Right renal pelvis (tissue), 4 donors: ENCODE measurements around the gene KRTAP12-1. TPM values are rescaled to one million over a fixed set of nuclear protein-coding genes. Genes with fewer than 3 reads are reported as not detected.
A peak's percentile ranks its signal among the peaks of the same experiment; 100 is the strongest.

Source experiments
- DNase-seq, 4 donors: peaks; one replicate each; pipeline ENCODE4 v3.0.0-alpha.2; 2013; ENCODE audit warnings: low read depth in 4 of 4, low spot score in 3 of 4, missing footprints in 1 of 4
- polyA plus RNA-seq, 4 donors: library from polyadenylated mRNA; unstranded; fragments of 120-200 nt; gene quantifications; one replicate each; pipeline ENCODE4 v1.2.1, GENCODE V29; 2013; ENCODE audit not compliant: insufficient read length in 4 of 4

KRTAP12-1 gene, protein sequence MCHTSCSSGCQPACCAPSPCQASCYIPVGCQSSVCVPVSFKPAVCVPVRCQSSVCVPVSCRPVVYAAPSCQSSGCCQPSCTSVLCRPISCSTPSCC
- polyA plus RNA-seq: not detected

DNA sequence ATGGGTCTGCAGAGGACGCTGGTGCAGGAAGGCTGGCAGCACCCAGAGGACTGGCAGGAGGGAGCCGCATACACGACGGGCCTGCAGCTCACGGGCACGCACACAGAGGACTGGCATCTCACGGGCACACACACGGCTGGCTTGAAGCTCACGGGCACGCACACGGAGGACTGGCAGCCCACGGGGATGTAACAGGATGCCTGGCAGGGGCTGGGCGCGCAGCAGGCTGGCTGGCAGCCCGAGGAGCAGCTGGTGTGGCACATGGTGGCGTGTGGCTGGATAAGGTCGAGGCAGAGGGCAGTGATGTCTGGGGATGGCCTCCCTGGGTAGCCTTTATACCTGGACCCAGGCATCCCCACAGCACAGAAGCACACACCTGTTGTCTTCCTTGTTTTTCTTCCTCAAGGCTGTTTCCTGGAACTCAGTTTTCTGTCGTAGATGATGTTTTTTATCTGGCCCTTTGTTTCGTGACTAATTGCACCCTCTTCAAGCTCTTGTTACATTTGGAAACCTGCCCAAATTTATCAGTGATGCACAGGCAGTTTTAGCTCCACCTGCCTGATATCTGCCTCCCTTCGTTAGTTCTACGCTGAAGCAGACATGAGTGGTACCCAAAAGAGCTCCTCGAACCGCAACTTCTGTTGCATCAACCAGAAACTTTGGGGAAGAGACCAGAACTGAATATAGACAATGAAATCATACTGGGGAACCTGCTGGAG, at the start of gene KRTAP12-1:
KRTAP12-1 (minus strand) TSS at position 303 of the 719 bp plus-strand sequence; CDS start at position 263, 40 bp downstream.
- no peak for DNase-seq

DNA sequence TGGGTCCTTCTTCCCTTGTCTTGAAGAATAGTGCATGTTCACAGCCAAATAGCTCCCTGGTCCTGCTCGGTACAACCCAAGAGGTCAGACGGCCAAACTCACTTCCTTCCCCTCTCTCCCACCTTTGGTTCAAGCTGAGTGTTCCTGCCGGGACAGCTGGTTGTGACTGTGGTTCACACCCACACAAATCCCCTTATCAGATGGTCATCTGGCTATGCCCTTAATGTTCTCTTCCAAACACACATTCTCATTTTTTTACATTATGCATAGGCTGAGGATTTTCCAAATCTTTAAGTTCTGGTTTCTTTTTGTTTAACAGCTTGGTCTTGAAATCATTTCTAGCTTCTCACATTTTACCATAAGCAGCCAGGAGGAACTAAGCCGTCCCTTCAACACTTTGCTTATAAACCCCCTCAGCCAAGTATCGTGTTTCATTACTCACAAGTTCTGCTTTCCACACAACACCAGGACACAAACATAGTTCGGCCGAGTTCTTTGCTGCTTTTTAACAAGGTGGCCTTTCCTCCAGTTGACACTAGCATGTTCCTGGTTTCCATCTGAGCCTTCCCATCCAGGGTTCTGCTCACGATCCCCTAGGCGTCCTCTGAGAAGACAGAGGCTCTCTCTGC, 49.1 kb upstream of the KRTAP12-1 start:
- no peak for DNase-seq

DNA sequence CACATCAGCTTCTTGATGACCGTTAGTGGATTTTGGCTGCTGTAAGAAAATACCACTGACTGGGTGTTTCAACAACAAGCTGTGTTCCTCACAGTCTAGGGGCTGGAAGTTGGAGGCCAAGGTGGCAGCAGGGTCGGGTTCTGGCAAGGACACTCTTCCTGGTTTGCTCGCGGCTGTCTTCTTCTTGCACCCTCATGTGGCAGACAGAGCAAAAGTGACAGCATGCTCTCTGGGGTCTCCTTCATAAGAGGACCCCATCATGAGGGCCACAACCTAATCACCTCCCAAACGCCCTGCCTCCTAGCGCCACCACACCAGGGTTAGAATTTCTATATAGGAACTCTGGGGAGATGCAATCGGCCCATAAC, 48.0 kb upstream of the KRTAP12-1 start:
- DNase-seq: no peak

DNA sequence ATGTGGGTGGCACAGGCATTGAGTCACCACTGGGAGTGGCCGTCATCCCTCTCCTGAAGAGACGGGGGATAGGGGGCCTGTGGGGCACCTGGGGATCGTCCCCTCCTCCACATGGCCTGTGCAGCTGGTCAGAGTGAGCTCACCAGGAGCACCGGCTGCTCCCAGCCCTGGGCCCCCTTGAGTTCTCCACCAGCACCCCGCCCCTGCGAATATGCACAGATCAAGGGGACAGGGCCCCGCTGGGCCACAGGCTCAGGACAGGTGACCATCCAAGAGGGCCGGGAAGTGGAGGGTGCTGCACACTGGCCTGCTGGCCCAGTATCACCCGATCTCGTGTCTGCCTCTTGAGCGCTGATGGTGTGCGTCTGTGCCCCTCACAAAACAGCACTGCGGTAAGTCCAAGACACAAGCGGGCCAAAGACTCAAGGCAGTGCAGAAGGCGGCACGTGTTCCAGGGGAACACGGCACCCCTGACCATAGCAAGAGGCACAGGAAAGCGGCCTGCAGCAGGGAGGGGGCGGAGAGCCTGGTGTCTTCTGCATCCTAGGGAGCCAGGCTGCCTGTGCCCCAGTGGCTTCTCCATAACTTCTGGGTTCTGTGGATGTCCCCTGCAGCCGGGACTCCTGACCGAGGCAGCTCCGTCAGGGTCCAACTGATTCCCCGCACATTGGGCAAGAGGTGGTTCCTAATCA, 47.5 kb upstream of the KRTAP12-1 start:
- no peak for DNase-seq

DNA sequence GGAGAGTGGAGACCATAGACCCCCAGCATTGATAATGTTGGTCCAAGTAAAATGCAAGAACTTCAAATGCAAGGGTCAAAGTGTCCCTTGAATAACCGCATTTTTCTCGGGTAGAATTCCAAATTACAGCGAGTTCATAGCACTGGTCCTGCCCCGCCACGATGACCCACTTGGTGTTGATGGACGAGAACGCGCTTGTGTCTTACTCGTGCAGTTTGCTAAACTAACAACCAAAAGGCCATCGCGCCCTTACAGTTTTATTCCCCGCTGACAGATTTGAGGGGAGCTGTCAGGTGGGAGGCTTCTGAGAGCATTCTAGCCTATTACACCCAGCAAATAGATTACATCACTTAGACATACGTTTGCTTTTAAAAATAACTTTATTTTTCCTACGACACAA, 46.8 kb upstream of the KRTAP12-1 start:
- no peak for DNase-seq

DNA sequence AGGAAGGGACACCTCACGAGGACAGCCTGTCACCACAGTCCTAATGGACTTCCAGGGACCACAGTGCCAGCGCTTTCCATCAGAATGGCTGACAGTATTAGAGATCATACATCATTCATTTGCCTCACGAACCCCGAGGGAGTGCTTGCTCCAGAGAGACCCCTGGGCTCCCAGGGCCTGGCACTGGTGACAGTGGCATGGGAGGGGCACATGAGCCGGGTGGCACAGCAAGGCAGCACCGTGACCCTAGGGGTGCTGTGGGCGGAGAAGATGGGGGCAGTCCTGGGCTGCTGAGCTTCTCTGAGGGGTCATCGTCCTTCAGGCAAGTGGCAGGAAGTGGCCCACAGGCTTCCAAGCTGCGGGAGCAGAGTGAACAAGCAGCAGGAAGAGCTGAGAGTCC, 45.8 kb upstream of the KRTAP12-1 start:
- no peak for DNase-seq

DNA sequence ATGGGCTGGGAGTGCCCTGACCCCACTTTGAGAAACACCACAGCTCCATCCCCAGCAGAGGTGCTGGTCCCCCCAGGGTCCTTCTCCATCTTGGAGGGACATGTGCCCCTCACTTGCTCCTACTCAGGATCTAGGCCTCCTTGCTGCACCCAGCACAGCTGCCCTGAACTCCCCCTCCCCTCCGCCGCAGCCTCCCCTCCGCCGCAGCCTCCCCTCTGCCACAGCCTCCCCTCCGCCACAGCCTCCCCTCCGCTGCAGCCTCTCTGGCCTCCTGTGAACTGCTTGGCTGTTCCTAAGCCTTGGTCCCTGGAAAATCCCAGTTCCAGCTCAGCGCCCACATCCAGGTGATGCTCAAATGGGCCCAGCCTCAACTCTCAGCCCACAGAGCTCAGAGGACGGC, 45.4 kb upstream of the KRTAP12-1 start:
- no peak for DNase-seq

DNA sequence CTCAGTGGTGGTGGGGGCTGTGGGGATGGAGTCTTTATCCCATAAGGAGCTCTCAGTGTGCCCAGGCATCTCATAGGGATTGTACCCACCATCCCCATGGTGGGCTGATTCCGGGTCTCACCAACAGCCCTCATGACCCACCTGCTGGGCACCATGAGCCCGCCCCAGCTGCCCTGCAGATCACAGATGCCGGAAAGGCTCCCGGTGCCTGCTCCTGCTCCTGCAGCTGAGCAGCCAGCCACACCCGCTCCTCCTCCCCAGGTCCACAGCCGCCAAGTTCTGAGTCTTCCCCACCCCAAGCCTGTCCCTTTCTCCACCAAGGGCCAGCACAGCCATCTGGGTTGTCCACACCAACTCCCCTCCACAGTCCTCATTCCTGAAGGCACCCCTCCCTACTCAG, 44.9 kb upstream of the KRTAP12-1 start:
- DNase-seq: no peak

DNA sequence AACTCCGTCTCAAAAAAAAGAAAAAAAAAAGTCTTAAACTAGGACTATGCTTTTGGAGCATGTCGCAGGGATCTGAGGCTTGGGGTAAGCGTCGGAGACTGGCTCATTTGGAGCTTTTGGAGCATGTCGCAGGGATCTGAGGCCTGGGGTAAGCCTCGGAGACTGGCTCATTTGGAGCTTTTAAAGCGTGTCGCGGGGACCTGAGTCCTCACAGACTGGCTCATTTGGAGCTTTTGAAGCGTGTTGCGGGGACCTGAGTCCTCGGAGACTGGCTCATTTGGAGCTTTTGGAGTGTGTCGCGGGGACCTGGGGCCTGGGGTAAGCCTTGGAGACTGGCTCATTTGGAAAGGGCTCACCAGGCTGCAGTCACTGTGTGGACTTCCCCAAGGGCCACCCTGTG, 43.0 kb upstream of the KRTAP12-1 start:
- DNase-seq: no peak

DNA sequence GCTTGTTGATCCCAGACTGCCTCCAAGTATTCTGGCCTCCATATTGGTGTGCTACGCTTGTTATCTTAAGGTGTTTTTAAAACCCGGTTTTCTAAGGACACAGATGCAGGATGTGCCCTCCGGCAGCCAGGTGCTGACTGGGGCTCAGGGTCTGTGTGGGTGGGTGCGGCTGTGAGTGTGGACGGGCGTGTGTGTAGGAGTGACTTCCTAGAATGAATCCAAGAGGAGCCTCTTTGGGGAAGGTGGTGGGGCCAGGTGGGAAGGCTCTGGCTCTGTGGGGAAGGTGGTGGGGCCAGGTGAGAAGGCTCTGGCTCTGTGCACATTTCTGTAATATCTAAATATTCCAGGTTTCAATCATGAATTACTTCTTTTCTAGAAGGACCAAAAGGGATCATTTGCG, 42.2 kb upstream of the KRTAP12-1 start:
- no peak for DNase-seq

DNA sequence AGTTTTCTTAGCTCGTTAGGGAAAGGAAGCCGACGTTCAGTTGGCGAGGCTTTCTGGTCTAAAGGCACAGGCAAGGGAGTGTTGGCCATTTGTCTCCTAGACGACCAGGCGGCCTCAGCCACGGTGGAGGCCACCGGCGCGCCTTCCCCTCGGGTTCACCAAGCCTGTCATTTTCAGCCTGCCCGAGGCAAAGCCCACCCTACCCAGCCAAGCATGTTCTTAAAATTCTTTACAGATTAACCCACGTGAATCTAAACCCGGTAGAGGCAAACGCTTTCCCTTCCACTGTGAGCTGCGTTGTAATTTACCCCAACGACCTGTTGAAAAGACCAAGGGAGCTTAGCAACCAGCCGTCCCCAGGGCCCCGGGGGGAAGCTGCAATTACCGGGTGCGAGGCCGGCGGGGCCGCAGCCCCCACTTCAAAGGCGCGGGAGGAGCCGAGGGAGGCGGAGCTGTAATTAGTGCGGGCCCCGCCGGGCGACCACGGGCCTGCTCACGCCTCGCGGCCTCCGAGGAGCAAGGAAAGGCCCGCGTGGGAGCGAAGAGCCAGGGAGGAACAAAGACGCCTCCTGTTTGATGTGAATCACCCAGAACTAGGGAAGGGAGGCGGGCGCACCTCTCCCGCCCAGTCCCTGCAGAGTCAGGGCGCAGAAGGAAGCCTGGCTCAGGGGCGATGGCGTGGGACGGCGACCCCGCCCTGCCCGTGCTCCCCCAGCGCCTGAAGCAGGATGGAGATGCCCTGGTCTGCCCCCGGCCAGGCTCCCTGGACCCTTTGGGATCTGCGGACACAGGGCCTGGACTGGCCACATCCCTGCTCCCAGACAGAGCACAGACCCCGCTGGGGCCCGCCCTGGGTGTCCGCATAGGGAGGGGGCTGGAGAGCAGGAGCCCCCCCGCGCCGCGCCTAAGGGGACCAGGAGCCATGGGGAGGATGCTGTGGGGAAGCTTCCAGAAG, 41.5 kb upstream of the KRTAP12-1 start:
- DNase-seq: peak in 3 of 4 donors; percentile 46 to 61 (median 57)

DNA sequence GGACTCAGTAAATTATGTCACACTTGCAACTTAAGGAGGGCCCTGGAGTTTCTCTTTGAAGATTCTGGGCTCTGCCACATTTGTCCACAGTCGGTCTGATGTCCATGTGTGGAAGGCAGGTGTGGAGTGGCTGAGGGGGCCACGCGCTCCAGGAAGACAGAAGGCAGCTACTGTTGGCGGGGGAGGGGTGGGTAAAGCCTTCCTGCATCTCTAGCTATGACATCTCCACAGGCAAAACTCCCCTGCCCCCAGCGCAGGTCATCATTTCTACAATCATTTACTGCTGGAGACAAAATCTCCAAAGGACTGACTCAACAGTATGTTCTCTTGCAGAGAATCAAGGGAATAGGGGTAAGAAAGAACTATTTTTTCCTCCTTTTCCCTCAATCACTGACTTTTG, 40.8 kb upstream of the KRTAP12-1 start:
- DNase-seq: no peak

DNA sequence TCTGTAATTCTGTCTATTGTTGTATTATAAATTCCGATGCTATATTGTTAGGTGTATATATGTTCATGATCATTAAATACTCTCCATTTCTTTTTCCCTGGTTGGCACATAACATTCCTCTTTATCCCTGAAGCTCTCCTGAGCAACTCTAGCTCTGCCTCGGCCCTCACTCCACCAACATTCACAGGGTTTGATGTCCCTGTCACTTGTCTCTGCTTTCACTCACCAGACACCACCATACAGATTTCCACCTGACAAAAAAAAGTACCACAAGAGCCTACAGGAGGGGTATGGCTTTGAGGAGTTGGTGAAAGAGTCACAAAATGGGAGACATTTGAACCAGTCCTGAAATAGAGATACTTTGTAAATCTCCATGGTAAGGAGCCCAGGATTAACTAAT, 38.2 kb upstream of the KRTAP12-1 start:
- DNase-seq: no peak

DNA sequence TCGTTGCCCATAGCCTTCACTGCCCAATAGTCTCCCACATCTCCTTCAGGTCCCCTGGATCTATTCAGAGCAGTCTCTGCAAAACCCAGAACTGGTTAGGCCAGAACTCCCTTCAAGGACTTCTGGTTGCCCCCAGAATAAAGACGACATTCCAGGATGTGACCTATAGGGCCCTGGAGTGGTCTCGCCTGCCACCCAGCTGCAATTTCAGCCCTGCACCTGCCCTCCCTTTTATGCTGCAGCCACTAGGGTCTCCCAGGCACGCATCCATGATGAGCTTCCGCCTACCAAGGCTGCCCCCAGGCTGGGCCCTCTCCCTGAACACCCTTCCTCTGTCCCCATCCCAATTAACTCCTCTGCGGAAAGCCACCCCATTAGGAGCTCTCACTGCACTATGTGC, 36.6 kb upstream of the KRTAP12-1 start:
- DNase-seq: no peak

DNA sequence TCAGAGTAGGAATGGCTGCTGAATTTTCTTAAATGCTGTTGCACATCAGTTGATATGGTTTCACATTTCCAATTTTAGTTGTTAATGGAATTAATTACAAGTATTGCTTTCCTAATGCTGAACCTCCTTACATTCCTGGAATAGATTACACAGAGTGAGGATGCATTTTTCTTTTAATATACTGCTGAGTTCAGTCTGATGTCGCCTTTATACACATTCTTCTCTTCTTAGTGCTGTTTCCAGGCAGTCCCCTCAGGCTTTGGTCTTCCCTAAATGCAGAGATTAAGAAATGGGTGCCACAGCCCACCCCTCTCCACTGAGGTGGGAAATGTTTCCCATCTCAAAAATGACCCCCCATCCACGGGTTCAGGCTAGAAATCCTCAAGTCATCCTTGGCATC, 36.1 kb upstream of the KRTAP12-1 start:
- DNase-seq: no peak

DNA sequence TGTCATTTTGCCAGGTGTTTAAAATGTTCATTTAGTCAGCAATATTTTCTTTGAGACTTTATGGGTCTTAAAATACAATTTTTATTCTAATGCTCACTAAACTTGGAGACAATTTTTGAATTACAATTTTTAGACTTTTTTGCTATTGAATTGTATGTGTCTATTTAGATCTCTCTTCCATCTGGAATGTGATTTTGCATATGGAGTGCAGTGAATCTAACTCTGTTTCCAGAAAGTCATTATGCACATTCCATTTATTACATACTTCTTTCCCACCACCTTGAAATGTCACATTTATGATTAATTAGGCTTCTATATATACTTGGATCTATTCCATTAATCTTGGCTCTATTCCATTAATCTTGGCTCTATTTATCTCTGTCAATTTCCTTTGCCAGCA, 35.0 kb upstream of the KRTAP12-1 start:
- DNase-seq: no peak

DNA sequence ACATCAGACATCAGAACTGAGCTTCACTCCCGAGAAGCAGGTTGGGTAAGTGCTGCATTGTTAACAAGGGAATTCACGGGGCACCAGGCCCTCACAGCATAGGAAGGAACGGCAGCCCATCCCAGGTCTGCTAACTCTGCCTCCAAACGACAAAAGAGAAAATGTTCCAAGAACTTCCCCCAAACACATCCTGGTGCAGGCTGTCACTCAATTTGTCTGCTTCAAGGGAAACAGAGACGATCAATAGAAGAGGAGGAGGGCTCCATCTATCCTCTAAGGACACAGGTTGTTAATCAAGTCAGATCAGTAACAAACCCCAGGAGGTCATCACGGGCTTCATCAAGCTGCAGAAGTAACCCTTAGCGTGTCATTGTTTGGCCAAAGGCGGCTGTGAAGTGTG, 32.9 kb upstream of the KRTAP12-1 start:
- no peak for DNase-seq

DNA sequence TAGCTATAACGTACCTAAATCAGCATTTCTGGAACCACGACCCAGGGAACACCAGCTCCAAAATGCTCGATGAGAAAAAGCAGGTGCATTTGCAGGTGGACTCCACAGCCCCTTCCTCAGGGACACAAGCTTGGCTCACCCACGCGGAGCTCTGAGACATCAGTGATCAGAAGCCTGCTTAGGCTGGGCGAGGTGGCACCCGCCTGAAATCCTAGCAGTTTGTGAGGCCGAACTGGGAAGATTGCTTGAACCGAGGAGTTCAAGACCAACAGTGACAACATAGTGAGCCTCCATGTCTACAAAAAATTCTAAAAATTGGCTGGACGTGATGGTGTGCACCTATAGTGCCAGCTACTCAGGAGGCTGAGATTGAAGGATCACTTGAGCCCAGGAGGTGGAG, 31.9 kb upstream of the KRTAP12-1 start:
- no peak for DNase-seq

DNA sequence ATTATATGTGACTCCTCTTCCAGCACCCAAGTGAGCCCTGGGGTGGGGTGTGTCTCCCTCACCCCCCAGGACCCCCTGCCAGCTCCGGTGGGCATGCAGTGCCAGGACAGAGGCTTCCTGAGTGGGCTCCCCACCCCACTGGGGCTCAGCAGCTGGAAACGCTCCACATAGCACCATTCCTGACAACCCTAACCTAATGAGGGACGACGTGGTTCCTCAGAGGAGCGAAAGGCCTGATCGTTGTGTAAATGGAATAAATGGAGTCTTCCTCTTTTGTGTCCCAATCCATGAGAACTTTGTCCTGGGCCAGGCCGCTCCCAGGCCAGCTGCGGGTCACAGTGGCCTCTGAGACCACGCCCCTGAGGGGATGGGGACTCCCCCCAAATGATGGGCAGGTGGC, 31.2 kb upstream of the KRTAP12-1 start:
- no peak for DNase-seq

DNA sequence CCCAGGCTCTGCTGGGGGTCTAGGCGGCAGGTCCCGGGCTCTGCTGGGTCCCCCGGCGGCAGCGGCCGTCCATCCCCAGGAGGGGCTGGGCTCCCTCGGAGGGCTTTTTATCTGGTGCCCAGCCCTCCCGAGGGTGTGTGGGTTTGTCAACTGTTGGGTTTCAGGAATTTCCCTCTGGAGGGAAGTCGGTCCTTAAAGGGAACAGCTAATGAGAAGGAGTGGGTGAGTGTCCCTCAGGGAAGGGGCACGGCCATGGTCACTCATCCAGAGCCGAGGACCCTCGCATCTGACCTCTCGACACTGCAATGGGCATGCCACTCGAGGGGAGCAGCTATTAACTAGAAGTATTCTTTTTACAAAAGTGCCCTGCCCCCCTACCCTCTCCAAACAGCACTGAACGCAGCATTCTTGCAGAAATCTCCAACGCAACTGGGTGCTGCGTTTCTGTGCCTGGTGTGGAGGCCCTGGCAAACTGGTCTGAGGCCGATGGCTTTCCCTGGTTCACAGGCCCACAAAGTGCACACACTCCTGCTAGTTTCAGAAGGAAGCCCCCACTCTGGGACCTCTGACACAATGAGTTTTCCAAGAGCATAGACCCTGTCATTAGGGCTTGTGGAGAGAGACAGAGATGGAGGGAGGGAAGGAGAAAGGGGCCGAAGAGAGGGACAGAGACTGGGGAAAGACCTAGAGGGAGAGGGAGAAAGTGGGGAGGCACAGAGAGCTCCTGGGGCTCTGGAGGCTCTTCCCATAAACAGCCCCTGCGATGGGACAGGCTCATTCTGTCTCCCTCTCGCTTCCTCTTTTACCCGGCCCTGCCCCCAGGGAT, 30.5 kb upstream of the KRTAP12-1 start:
- DNase-seq: no peak
